ENCODE data around the gene SPEF1. TPM values are rescaled to one million over a fixed set of nuclear protein-coding genes. Genes with fewer than 3 reads are reported as not detected.
A peak's percentile ranks its signal among the peaks of the same experiment; 100 is the strongest.

Gene SPEF1
- total RNA-seq, 4 donors from 2014 or later = not detected

DNA sequence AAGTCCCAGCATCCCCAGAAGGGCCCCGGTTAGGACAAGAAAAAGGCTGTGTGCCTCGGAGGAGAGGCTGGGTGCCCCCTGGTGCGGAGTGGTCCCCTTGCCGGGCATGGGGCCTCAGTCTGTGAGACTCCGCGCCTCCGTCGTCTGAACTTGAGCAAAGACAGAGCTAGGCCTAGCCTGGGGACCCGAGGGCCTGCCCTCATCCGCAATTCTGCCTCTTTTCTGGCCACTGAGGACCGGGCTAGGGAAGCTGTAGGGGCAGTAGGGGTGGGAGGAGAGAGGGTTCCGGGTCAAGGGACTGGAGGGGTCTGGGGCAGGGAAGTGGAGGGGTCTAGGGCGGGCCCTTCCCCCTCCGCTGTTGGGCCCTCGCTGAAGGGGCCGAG, 49.3 kb downstream of the SPEF1 start:
- TF ChIP-seq, protein P1, sequence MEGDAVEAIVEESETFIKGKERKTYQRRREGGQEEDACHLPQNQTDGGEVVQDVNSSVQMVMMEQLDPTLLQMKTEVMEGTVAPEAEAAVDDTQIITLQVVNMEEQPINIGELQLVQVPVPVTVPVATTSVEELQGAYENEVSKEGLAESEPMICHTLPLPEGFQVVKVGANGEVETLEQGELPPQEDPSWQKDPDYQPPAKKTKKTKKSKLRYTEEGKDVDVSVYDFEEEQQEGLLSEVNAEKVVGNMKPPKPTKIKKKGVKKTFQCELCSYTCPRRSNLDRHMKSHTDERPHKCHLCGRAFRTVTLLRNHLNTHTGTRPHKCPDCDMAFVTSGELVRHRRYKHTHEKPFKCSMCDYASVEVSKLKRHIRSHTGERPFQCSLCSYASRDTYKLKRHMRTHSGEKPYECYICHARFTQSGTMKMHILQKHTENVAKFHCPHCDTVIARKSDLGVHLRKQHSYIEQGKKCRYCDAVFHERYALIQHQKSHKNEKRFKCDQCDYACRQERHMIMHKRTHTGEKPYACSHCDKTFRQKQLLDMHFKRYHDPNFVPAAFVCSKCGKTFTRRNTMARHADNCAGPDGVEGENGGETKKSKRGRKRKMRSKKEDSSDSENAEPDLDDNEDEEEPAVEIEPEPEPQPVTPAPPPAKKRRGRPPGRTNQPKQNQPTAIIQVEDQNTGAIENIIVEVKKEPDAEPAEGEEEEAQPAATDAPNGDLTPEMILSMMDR (IDR thresholded peaks at IDR 0.05 in 4 of 5, conservative IDR thresholded peaks at IDR 0.05 in 1 of 5) = no peak
- no peak for TF ChIP-seq POLR2A (IDR thresholded peaks at IDR 0.05)
- in situ Hi-C loops (cut with MboI; ENCODE audit: low sequenced_read_pairs in 4 of 4) = no loop called here
- H3K9me3 ChIP-seq = no peaks in the 10 kb centered on the region
- H3K4me1 ChIP-seq = peaks cover 0 to 7% of the 10 kb centered on the region in 2 donors
- no peak overlapping the region for H3K4me3 ChIP-seq
- no peak for DNase-seq
- peak overlapping the region; percentile 53 to 68 (median 62) for H3K27ac ChIP-seq
- no peaks in the 10 kb centered on the region for H3K36me3 ChIP-seq
- no peak for ATAC-seq
- H3K27me3 ChIP-seq = peaks cover 0 to 7% (median 5%) of the 10 kb centered on the region in 3 donors
- intact Hi-C loops (cut with DNase I; ENCODE audit: low total_unique reads) = no loop called here

- no peak for DNase-seq
- H3K27ac ChIP-seq = peak overlapping the region; percentile 43 to 68 (median 51)
- intact Hi-C loops (cut with DNase I; ENCODE audit: low total_unique reads) = no loop called here
- H3K4me1 ChIP-seq = peaks cover 0 to 7% of the 10 kb centered on the region in 2 donors
- no peaks in the 10 kb centered on the region for H3K36me3 ChIP-seq
- no peak for ATAC-seq
- TF ChIP-seq, protein P1 (IDR thresholded peaks at IDR 0.05 in 4 of 5, conservative IDR thresholded peaks at IDR 0.05 in 1 of 5) = no peak
- no peak for TF ChIP-seq POLR2A (IDR thresholded peaks at IDR 0.05)
- in situ Hi-C loops (cut with MboI; ENCODE audit: low sequenced_read_pairs in 4 of 4) = no loop called here
- H3K27me3 ChIP-seq = peaks cover 3 to 7% (median 5%) of the 10 kb centered on the region in 3 donors
- H3K9me3 ChIP-seq = no peaks in the 10 kb centered on the region
- no peak overlapping the region for H3K4me3 ChIP-seq
These were observed 50.2 kb downstream of the SPEF1 start for GRCh38 chr20:3730803-3731672.

DNA sequence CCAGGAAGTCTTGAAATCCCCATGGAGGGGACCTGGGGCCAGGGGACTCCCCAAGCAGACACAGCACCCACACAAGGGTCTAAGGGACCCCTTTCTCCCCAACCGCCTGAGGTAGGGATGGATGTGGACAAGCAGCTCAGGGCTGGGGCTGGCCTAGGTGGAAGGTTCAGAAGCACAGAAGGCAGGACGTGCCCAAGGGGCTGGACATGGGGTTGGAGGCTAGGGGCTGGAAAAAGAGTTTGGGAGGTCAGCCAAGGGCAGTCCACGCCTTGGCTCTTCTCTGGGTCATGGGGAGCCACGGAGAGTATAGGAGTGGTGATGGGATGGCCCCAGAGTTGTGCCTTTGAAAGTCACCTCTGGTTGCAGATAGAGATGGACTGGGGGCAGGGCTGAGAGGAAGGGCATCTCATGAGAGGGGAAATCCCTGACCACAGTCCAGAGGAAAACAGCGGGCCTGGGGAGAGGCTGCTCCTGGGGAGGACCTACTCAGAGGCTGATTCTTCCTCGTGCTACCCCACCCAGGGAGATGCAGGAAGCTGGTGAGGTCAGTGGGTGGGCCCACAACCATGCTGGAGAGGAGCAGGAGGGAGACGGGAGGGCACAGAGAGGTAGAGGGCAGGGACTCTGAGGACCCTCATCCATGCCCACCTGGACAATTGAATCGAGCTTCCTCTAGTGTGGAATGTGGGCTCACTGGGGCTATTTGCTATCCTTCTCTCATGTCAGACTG, 51.3 kb downstream of the SPEF1 start:
- DNase-seq = no peak
- ATAC-seq = no peak
- H3K27ac ChIP-seq = peak overlapping the region; percentile 46 to 52 (median 50)
- intact Hi-C loops (cut with DNase I; ENCODE audit: low total_unique reads) = no loop called here
- in situ Hi-C loops (cut with MboI; ENCODE audit: low sequenced_read_pairs in 4 of 4) = no loop called here
- H3K4me1 ChIP-seq = peaks cover 0 to 7% of the 10 kb centered on the region in 2 donors
- H3K36me3 ChIP-seq = no peaks in the 10 kb centered on the region
- no peak overlapping the region for H3K4me3 ChIP-seq
- TF ChIP-seq, protein P1 (IDR thresholded peaks at IDR 0.05 in 4 of 5, conservative IDR thresholded peaks at IDR 0.05 in 1 of 5) = no peak
- no peak for TF ChIP-seq POLR2A (IDR thresholded peaks at IDR 0.05)
- peaks cover 5 to 8% (median 7%) of the 10 kb centered on the region in 3 donors for H3K27me3 ChIP-seq
- no peaks in the 10 kb centered on the region for H3K9me3 ChIP-seq

DNA sequence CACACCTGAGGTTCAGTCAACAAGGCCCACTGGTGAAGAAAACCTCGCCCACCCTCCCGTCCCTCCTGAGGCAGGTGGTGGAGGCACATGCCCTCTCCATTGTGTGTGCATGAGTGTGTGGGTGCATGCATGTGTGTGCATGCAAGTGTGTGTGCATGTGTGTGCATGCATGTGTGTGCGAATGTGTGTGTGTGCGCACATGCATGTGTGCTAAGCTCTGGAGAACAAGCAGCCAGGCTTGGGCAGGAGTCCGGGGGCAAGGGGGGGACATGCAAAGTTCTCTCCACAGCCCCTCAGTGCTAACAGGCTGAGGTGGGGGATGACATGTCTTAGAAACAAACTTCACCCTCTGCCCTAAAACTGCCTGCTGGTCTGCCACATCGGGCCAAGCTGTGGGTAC, 51.9 kb downstream of the SPEF1 start:
- in situ Hi-C loops (cut with MboI; ENCODE audit: low sequenced_read_pairs in 4 of 4) (no loop called here), intact Hi-C loops (cut with DNase I; ENCODE audit: low total_unique reads) (no loop called here)
- no peaks in the 10 kb centered on the region for H3K36me3 ChIP-seq
- H3K9me3 ChIP-seq = no peaks in the 10 kb centered on the region
- H3K4me3 ChIP-seq = no peak overlapping the region
- no peak for ATAC-seq
- TF ChIP-seq POLR2A (IDR thresholded peaks at IDR 0.05) = no peak
- TF ChIP-seq, protein P1 (IDR thresholded peaks at IDR 0.05 in 4 of 5, conservative IDR thresholded peaks at IDR 0.05 in 1 of 5) = no peak
- no peak for DNase-seq
- H3K4me1 ChIP-seq = peaks cover 0 to 7% of the 10 kb centered on the region in 2 donors
- H3K27ac ChIP-seq = peak overlapping the region in 1 of 4 donors; percentile 46
- H3K27me3 ChIP-seq = peaks cover 5 to 8% (median 7%) of the 10 kb centered on the region in 3 donors

Data from gastrocnemius medialis (tissue), 4 donors.